MM.1S (cell line): ENCODE results near the gene PRF1.

Source experiments
- DNase-seq: peaks from one replicate; pipeline ENCODE4 v3.0.0-alpha.2; 2015
- H2AFZ ChIP-seq: fragments of 300-600 bp; sonication (generic); 2 replicates; pipeline ENCODE4 v1.6.0; 2016; ENCODE audit warnings: antibody characterized with exemption, low read length
- H3F3A ChIP-seq: fragments of 300-600 bp; sonication (generic); 2 replicates; pipeline ENCODE4 v1.6.1; 2016; ENCODE audit warnings: mild to moderate bottlenecking, antibody characterized with exemption, low read length, moderate library complexity, mixed read lengths; ENCODE audit not compliant: insufficient read depth
- H3K27ac ChIP-seq: fragments of 300-600 bp; sonication (generic); 2 replicates; pipeline ENCODE4 v1.5.1; 2016; ENCODE audit warnings: mild to moderate bottlenecking, low read length
- H3K27me3 ChIP-seq: fragments of 300-600 bp; sonication (generic); replicated peaks from 2 replicates; pipeline ENCODE4 v1.6.0; 2016; ENCODE audit warnings: low read length; ENCODE audit not compliant: insufficient read depth
- H3K36me3 ChIP-seq: fragments of 300-600 bp; sonication (generic); replicated peaks from 2 replicates; pipeline ENCODE4 v1.6.1; 2016; ENCODE audit warnings: mild to moderate bottlenecking, low read length, mixed read lengths; ENCODE audit not compliant: insufficient read depth
- H3K4me1 ChIP-seq: fragments of 300-600 bp; sonication (generic); 2 replicates; pipeline ENCODE4 v1.6.1; 2016; ENCODE audit warnings: low read length, mixed read lengths
- H3K4me2 ChIP-seq: fragments of 300-600 bp; sonication (generic); 2 replicates; pipeline ENCODE4 v1.6.0; 2016; ENCODE audit warnings: low read depth, low read length
- H3K4me3 ChIP-seq: fragments of 300-600 bp; sonication (generic); 2 replicates; pipeline ENCODE4 v1.5.1; 2016; ENCODE audit warnings: low read length, mixed read lengths
- H3K79me2 ChIP-seq: fragments of 300-600 bp; sonication (generic); 2 replicates; pipeline ENCODE4 v1.6.1; 2016; ENCODE audit warnings: mixed run types, low read length, mixed read lengths
- H3K9ac ChIP-seq: fragments of 300-600 bp; sonication (generic); 2 replicates; pipeline ENCODE4 v1.6.1; 2016; ENCODE audit warnings: low read length, mixed read lengths
- H3K9me2 ChIP-seq: fragments of 300-600 bp; sonication (generic); replicated peaks from 2 replicates; pipeline ENCODE4 v1.6.1; 2016; ENCODE audit warnings: mild to moderate bottlenecking, low read length, mixed read lengths; ENCODE audit not compliant: insufficient read depth
- H3K9me3 ChIP-seq: fragments of 300-600 bp; sonication (generic); replicated peaks from 2 replicates; pipeline ENCODE4 v1.6.1; 2016; ENCODE audit warnings: mild to moderate bottlenecking, low read length, mixed read lengths; ENCODE audit not compliant: insufficient read depth
- H4K20me1 ChIP-seq: fragments of 300-600 bp; sonication (generic); 2 replicates; pipeline ENCODE4 v1.6.1; 2016; ENCODE audit warnings: mild to moderate bottlenecking, low read length, moderate library complexity, mixed read lengths; ENCODE audit not compliant: insufficient read depth
- CTCF ChIP-seq: fragments of 300-600 bp; sonication (generic); IDR thresholded peaks from 2 replicates; pipeline ENCODE4 v1.5.1; 2016; ENCODE audit warnings: antibody characterized with exemption, low read length, mixed read lengths
- EZH2 ChIP-seq: fragments of 300-600 bp; sonication (generic); optimal IDR thresholded peaks from 2 replicates; pipeline ENCODE3; 2017; ENCODE audit warnings: low read depth, mild to moderate bottlenecking, antibody characterized with exemption, low read length, mixed read lengths
- EZH2phosphoT487 ChIP-seq: fragments of 300-600 bp; sonication (generic); IDR thresholded peaks from 2 replicates; pipeline ENCODE4 v1.6.1; 2018; ENCODE audit warnings: antibody characterized with exemption, low read length

The PRF1 gene

GRCh38 chr10:70605161-70605560, 2.6 kb upstream of the PRF1 start:
- no peaks in the 10 kb centered on the region for H3K9me2 ChIP-seq
- H4K20me1 ChIP-seq = no peaks in the 10 kb centered on the region
- no peak for DNase-seq
- H3K9me3 ChIP-seq = no peaks in the 10 kb centered on the region
- H3K27ac ChIP-seq = no peak overlapping the region
- no peak overlapping the region for H3K4me2 ChIP-seq
- H3K27me3 ChIP-seq = no peaks in the 10 kb centered on the region
- H3K4me3 ChIP-seq = no peak overlapping the region
- TF ChIP-seq EZH2phosphoT487 (no peak), CTCF (no peak), EZH2 (no peak)
- H3F3A ChIP-seq = no peaks in the 10 kb centered on the region
- no peak overlapping the region for H2AFZ ChIP-seq
- H3K4me1 ChIP-seq = no peaks in the 10 kb centered on the region
- no peaks in the 10 kb centered on the region for H3K36me3 ChIP-seq
- no peak overlapping the region for H3K9ac ChIP-seq
- H3K79me2 ChIP-seq = no peaks in the 10 kb centered on the region

GRCh38 chr10:70604106-70604505, 1.6 kb upstream of the PRF1 start:
- Histone ChIP-seq H3K79me2 (no peaks in the 10 kb centered on the region), H3K4me2 (no peak overlapping the region), H3K4me1 (no peaks in the 10 kb centered on the region), H3F3A (no peaks in the 10 kb centered on the region), H3K27me3 (no peaks in the 10 kb centered on the region), H3K9ac (no peak overlapping the region), H3K9me2 (no peaks in the 10 kb centered on the region), H3K9me3 (no peaks in the 10 kb centered on the region), H3K27ac (no peak overlapping the region), H2AFZ (no peak overlapping the region), H3K4me3 (no peak overlapping the region), H3K36me3 (no peaks in the 10 kb centered on the region), H4K20me1 (no peaks in the 10 kb centered on the region)
- DNase-seq = no peak
- TF ChIP-seq EZH2phosphoT487 (no peak), EZH2 (no peak), CTCF (no peak)

GRCh38 chr10:70603449-70603801, 884 bp upstream of the PRF1 start:
- TF ChIP-seq CTCF = no peak
- TF ChIP-seq EZH2 = no peak
- TF ChIP-seq EZH2phosphoT487 = no peak
- H3K36me3 ChIP-seq = no peaks in the 10 kb centered on the region

GRCh38 chr10:70601746-70602145, 795 bp downstream of the PRF1 start:
- Histone ChIP-seq H3K4me2 (no peak overlapping the region), H3K9me3 (no peaks in the 10 kb centered on the region), H3K4me3 (no peak overlapping the region), H3K36me3 (no peaks in the 10 kb centered on the region), H3K9ac (no peak overlapping the region), H3K27ac (no peak overlapping the region), H3K9me2 (no peaks in the 10 kb centered on the region), H2AFZ (no peak overlapping the region), H3K27me3 (no peaks in the 10 kb centered on the region), H3K79me2 (no peaks in the 10 kb centered on the region), H4K20me1 (no peaks in the 10 kb centered on the region), H3K4me1 (no peaks in the 10 kb centered on the region), H3F3A (no peaks in the 10 kb centered on the region)
- no peak for DNase-seq
- no peak for TF ChIP-seq EZH2
- TF ChIP-seq CTCF = no peak
- no peak for TF ChIP-seq EZH2phosphoT487

More at GRCh38 chr10:70603449-70603801, 884 bp upstream of the PRF1 start:
- Histone ChIP-seq H3K27ac (no peak overlapping the region), H3K27me3 (no peaks in the 10 kb centered on the region), H3K9ac (no peak overlapping the region), H3K4me1 (no peaks in the 10 kb centered on the region), H3K4me3 (no peak overlapping the region), H4K20me1 (no peaks in the 10 kb centered on the region), H3F3A (no peaks in the 10 kb centered on the region), H3K4me2 (no peak overlapping the region), H3K9me2 (no peaks in the 10 kb centered on the region), H3K79me2 (no peaks in the 10 kb centered on the region), H2AFZ (no peak overlapping the region), H3K9me3 (no peaks in the 10 kb centered on the region)
- DNase-seq = no peak
